GM06990 (cell line): ENCODE data around the gene MSL3B.

Source experiments
- DNase-seq: peaks from one replicate; pipeline ENCODE4 v3.0.0-alpha.2; 2011; ENCODE audit not compliant: insufficient read length; ENCODE audit errors: extremely low read depth
- H3K27me3 ChIP-seq: replicated peaks from 2 replicates; pipeline ENCODE4 v1.6.0; 2011; ENCODE audit warnings: low read length; ENCODE audit not compliant: control insufficient read depth, insufficient read depth
- H3K36me3 ChIP-seq: 2 replicates; pipeline ENCODE4 v1.5.1; 2011; ENCODE audit warnings: low read length; ENCODE audit not compliant: control insufficient read depth, insufficient read depth
- H3K4me3 ChIP-seq: replicated peaks from 2 replicates; pipeline ENCODE4 v1.5.1; 2011; ENCODE audit warnings: low read depth, mild to moderate bottlenecking, control low read depth, low read length
- TF ChIP-seq, protein P1 (sequence below): IDR thresholded peaks from 2 replicates; pipeline ENCODE4 v1.5.1; 2011; ENCODE audit warnings: low read length, control low read depth, mild to moderate bottlenecking, inconsistent platforms; ENCODE audit not compliant: insufficient read depth, poor library complexity, severe bottlenecking

Gene MSL3B

DNA sequence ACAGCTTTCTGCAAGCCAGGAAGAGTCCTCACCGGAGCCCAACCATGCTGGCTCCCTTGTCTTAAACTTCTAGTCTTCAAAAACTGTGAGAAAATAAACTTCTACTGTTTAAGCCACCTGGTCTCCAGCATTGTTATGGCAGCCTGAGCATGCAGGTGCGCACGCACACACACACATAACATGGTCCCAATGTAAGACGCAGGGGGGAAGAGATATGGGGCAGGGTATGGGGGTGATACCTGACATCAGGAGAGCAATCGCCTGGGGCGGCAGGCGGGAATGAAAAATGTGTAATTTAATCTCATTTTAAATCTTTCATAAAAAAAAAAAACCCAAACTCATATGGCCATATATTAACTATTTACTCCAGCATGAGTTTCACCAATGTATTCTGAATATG, 31.8 kb downstream of the MSL3B start:
- Histone ChIP-seq H3K27me3 (no peaks in the 10 kb centered on the region), H3K36me3 (peaks cover 27% of the 10 kb centered on the region), H3K4me3 (no peak overlapping the region)
- TF ChIP-seq, protein P1, sequence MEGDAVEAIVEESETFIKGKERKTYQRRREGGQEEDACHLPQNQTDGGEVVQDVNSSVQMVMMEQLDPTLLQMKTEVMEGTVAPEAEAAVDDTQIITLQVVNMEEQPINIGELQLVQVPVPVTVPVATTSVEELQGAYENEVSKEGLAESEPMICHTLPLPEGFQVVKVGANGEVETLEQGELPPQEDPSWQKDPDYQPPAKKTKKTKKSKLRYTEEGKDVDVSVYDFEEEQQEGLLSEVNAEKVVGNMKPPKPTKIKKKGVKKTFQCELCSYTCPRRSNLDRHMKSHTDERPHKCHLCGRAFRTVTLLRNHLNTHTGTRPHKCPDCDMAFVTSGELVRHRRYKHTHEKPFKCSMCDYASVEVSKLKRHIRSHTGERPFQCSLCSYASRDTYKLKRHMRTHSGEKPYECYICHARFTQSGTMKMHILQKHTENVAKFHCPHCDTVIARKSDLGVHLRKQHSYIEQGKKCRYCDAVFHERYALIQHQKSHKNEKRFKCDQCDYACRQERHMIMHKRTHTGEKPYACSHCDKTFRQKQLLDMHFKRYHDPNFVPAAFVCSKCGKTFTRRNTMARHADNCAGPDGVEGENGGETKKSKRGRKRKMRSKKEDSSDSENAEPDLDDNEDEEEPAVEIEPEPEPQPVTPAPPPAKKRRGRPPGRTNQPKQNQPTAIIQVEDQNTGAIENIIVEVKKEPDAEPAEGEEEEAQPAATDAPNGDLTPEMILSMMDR: no peak
- no peak for DNase-seq

DNA sequence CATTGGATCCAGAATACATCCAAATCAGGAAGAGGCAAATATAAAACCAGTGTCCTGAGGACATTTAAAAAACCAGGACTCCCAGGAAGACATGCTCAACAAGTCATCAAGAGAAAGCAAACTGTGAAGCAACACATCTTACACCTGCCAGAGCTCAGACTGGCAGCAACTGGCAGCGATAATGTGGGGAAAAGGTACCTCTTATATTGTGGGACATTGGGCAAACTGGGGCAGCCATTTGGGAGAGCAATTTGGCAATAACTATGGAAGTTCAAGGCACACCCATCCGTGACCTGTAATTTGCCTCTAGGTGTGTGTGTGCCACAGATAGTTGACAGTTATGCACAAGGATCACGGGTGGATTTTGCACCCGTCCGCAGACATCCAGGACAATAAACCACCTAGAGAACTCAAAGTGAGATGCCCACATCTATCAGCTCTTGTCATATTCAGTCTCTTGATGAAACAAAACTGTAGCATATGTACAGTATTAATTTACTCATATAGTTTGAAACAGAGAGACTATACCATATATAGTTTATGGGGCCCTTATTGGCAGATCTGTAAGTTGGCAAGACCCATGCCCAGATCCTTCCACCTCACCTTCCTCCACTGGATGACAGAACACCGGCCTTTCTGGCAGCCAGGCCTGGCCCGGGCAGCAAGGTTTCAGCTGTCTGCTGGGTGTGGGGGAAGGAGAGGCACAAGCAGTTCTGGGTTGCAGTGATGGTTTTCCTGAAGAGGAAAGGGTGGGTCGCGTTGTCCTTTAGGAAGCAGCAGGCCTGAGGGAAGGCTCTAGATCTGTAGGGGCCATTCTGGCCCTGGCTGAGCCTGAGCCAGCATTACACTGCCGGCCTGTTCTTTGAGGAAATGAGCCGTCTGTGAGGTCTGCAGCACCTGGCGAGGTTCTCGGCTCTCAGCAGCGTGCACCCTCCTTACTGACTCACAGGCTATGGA, 32.7 kb downstream of the MSL3B start:
- Histone ChIP-seq H3K27me3 (no peaks in the 10 kb centered on the region), H3K36me3 (peaks cover 25% of the 10 kb centered on the region), H3K4me3 (no peak overlapping the region)
- no peak for DNase-seq
- TF ChIP-seq, protein P1: no peak

DNA sequence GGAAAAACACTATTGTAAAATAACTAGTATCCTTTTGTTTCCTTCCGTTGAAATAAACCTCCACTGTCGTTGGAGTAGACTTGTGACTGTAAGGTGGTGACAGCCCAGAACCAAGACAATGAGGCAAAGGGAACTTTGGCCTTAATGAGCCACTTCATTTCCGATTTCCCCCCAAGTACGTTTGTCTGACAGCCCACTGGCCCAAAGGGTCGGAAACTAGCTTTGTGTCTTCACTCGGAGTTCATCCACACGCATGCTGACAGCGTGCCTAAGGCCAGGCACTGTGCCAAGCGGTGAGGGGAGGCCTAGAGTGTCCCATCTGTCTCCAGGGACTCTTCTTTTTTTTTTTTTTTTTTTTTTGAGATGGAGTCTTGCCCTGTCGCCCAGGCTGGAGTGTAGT, 34.8 kb downstream of the MSL3B start:
- no peaks in the 10 kb centered on the region; the same call in 1 of the 2 replicates for H3K27me3 ChIP-seq
- no peak for DNase-seq
- TF ChIP-seq, protein P1: no peak
- no peak overlapping the region for H3K4me3 ChIP-seq
- H3K36me3 ChIP-seq: peaks cover 11% of the 10 kb centered on the region

DNA sequence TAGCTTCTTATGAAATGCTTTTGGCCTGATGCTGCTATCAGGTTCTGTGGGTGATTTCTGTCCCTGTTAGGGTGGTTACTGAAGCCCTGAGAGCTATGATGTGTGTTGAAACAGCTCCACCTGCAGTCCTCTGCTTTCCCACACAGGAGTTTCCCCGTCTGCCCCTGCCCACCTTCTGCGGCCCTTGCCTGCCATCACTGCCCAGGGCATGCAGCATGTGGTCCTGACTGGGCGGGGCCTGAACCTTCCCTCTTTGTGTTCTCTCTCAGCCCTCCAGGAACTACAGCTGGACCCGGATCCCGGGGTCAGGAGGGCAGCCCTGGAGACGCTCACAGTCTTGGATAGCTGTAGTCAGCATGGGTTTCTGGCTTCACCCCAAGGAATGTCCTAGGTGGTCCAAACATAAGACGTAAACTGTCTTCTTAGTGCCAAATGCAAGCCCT, 35.3 kb downstream of the MSL3B start:
- peaks cover 11% of the 10 kb centered on the region for H3K36me3 ChIP-seq
- no peak for DNase-seq

DNA sequence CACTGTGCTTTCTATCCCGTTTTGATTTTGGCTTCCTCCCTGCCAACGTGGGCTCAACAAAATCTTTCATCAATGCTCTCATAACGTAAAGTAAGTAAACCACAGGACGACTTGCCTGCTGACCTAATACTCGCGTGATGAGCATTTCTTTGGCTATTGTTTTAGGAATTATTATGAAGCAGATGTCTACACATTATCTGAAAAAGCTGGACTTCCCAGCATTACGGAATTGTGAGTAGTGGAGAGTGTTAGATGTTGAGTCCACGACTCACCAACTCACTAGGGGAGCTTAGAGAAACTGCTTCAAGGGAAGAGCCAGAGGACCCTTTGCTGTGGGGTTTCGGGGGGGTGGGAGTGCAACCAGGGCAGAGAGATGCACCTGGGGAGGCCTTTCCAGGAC, 35.8 kb downstream of the MSL3B start:
- TF ChIP-seq, protein P1: no peak
- Histone ChIP-seq H3K27me3 (no peaks in the 10 kb centered on the region; the same call in 1 of the 2 replicates), H3K36me3 (peaks cover 11% of the 10 kb centered on the region), H3K4me3 (no peak overlapping the region)
- no peak for DNase-seq

More for the DNA sequence above, 35.3 kb downstream of the MSL3B start:
- TF ChIP-seq, protein P1: peak; percentile 38
- Histone ChIP-seq H3K4me3 (no peak overlapping the region), H3K27me3 (no peaks in the 10 kb centered on the region; the same call in 1 of the 2 replicates)
